ENCODE data around the gene SHBG. TPM values are rescaled to one million over a fixed set of nuclear protein-coding genes. Genes with fewer than 3 reads are reported as not detected.

The SHBG gene
- polyA plus RNA-seq, 1 donor (not counting 4 experiments of a cell fraction or from before 2014, with no cell fraction given), result 0.14 TPM

GRCh38 chr17:7606280-7606679 lies 23.7 kb upstream of the SHBG start:
- dilution Hi-C loops (cut with MboI; ENCODE audit: extremely low pct_ligation_motif_present, low sequenced_read_pairs), result no loop called here
- no peak for DNase-seq (ENCODE audit: low read depth, low spot score)

GRCh38 chr17:7610641-7611040 lies 19.3 kb upstream of the SHBG start:
- H2AFZ ChIP-seq (ENCODE audit: control insufficient read depth, low read length), result no peak overlapping the region
- H3K27ac ChIP-seq (ENCODE audit: control insufficient read depth, insufficient read depth, low read length), result no peak overlapping the region
- H3K36me3 ChIP-seq (ENCODE audit: control insufficient read depth in 2 of 2, extremely low read depth in 1 of 2, insufficient read depth in 2 of 2, low read length in 2 of 2), result peaks cover 0 to 11% of the 10 kb centered on the region in 2 experiments
- no peak overlapping the region for H3K4me2 ChIP-seq (ENCODE audit: control insufficient read depth, extremely low read depth, insufficient read depth, low read depth, low read length)
- no peak overlapping the region for H3K9ac ChIP-seq (ENCODE audit: control insufficient read depth, extremely low read depth, insufficient read depth, low read length)
- H3K4me3 ChIP-seq (ENCODE audit: control insufficient read depth in 2 of 3, extremely low read depth in 1 of 3, insufficient read depth in 2 of 3, low read depth in 1 of 3, low read length in 3 of 3), result no peak overlapping the region
- no peak for FAIRE-seq
- H3K27me3 ChIP-seq (ENCODE audit: control insufficient read depth, extremely low read depth, insufficient read depth, low read length), result no peaks in the 10 kb centered on the region
- DNase-seq (ENCODE audit: low read depth, low spot score), result no peak
- no peaks in the 10 kb centered on the region for H3K9me1 ChIP-seq (ENCODE audit: control insufficient read depth, extremely low read depth, insufficient read depth, low read length)
- peaks cover 20% of the 10 kb centered on the region for H3K4me1 ChIP-seq (ENCODE audit: control insufficient read depth, extremely low read depth, insufficient read depth, low read length)
- dilution Hi-C loops (cut with MboI; ENCODE audit: extremely low pct_ligation_motif_present, low sequenced_read_pairs), result no loop called here
- peaks cover 71% of the 10 kb centered on the region for H3K79me2 ChIP-seq (ENCODE audit: control insufficient read depth, insufficient read depth, low read length)
- H4K20me1 ChIP-seq (ENCODE audit: control insufficient read depth, extremely low read depth, insufficient read depth, low read length), result peaks cover 3% of the 10 kb centered on the region
- TF ChIP-seq EZH2 (IDR thresholded peaks at IDR 0.05; ENCODE audit: low read length), result no peak
- TF ChIP-seq, protein P1, sequence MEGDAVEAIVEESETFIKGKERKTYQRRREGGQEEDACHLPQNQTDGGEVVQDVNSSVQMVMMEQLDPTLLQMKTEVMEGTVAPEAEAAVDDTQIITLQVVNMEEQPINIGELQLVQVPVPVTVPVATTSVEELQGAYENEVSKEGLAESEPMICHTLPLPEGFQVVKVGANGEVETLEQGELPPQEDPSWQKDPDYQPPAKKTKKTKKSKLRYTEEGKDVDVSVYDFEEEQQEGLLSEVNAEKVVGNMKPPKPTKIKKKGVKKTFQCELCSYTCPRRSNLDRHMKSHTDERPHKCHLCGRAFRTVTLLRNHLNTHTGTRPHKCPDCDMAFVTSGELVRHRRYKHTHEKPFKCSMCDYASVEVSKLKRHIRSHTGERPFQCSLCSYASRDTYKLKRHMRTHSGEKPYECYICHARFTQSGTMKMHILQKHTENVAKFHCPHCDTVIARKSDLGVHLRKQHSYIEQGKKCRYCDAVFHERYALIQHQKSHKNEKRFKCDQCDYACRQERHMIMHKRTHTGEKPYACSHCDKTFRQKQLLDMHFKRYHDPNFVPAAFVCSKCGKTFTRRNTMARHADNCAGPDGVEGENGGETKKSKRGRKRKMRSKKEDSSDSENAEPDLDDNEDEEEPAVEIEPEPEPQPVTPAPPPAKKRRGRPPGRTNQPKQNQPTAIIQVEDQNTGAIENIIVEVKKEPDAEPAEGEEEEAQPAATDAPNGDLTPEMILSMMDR (optimal IDR thresholded peaks at IDR 0.05 in 1 of 3, IDR thresholded peaks at IDR 0.05 in 1 of 3, conservative IDR thresholded peaks at IDR 0.05 in 1 of 3; ENCODE audit: extremely low read depth in 1 of 3, insufficient read depth in 2 of 3, low read length in 3 of 3), result no peak
- H3K9me3 ChIP-seq (ENCODE audit: control insufficient read depth, low read depth, low read length), result no peaks in the 10 kb centered on the region

More at GRCh38 chr17:7606280-7606679, 23.7 kb upstream of the SHBG start:
- Histone ChIP-seq H3K27me3 (ENCODE audit: control insufficient read depth, extremely low read depth, insufficient read depth, low read length) (no peaks in the 10 kb centered on the region), H3K4me1 (ENCODE audit: control insufficient read depth, extremely low read depth, insufficient read depth, low read length) (no peaks in the 10 kb centered on the region), H2AFZ (ENCODE audit: control insufficient read depth, low read length) (no peak overlapping the region), H3K9ac (ENCODE audit: control insufficient read depth, extremely low read depth, insufficient read depth, low read length) (no peak overlapping the region), H3K36me3 (ENCODE audit: control insufficient read depth in 2 of 2, extremely low read depth in 1 of 2, insufficient read depth in 2 of 2, low read length in 2 of 2) (peaks cover 14 to 31% of the 10 kb centered on the region in 2 experiments), H3K79me2 (ENCODE audit: control insufficient read depth, insufficient read depth, low read length) (peaks cover 43% of the 10 kb centered on the region), H3K4me2 (ENCODE audit: control insufficient read depth, extremely low read depth, insufficient read depth, low read depth, low read length) (no peak overlapping the region), H3K27ac (ENCODE audit: control insufficient read depth, insufficient read depth, low read length) (no peak overlapping the region), H3K9me1 (ENCODE audit: control insufficient read depth, extremely low read depth, insufficient read depth, low read length) (no peaks in the 10 kb centered on the region), H3K9me3 (ENCODE audit: control insufficient read depth, low read depth, low read length) (no peaks in the 10 kb centered on the region), H4K20me1 (ENCODE audit: control insufficient read depth, extremely low read depth, insufficient read depth, low read length) (peaks cover 3% of the 10 kb centered on the region), H3K4me3 (ENCODE audit: control insufficient read depth in 2 of 3, extremely low read depth in 1 of 3, insufficient read depth in 2 of 3, low read depth in 1 of 3, low read length in 3 of 3) (no peak overlapping the region)
- FAIRE-seq, result no peak
- TF ChIP-seq EZH2 (IDR thresholded peaks at IDR 0.05; ENCODE audit: low read length), result no peak
- TF ChIP-seq, protein P1 (optimal IDR thresholded peaks at IDR 0.05 in 1 of 3, IDR thresholded peaks at IDR 0.05 in 1 of 3, conservative IDR thresholded peaks at IDR 0.05 in 1 of 3; ENCODE audit: extremely low read depth in 1 of 3, insufficient read depth in 2 of 3, low read length in 3 of 3), result no peak
